Measurements from ENCODE around the gene GRAMD1A. TPM values are rescaled to one million over a fixed set of nuclear protein-coding genes. Genes with fewer than 3 reads are reported as not detected.

GRAMD1A gene
- total and polyA plus RNA-seq, 12 donors = 19.5 to 49.4 (median 31.8) TPM

- Histone ChIP-seq H3K9me3 (peaks cover 0 to under 1% (median 0%) of the 10 kb centered on the region in 11 donors), H3K27me3 (no peaks in the 10 kb centered on the region), H3K4me1 (no peaks in the 10 kb centered on the region), H3K4me3 (no peak overlapping the region), H3K27ac (no peak overlapping the region), H3K36me3 (no peaks in the 10 kb centered on the region)
- 77 to 83% methylated on average over 6 of the region's 6 CpGs for WGBS, 2 donors
- TF ChIP-seq CTCF (IDR thresholded peaks at IDR 0.05) = no peak
- intact Hi-C loops (cut with DNase I) = no loop called here
- ATAC-seq (no peak), DNase-seq (no peak)
Measured at GRCh38 chr19:35076026-35076370, 75.9 kb downstream of the GRAMD1A start.

Other genes starting within 250 kb of the GRAMD1A start
- 1 to 10 TPM; 2.6 to 5.0 (median 3.5) TPM for gene ZNF599, start 227.1 kb upstream of the GRAMD1A start, total RNA-seq
- 1 to 10 TPM; 3.0 to 4.3 TPM for gene ZNF599, start 227.1 kb upstream of the GRAMD1A start, polyA plus RNA-seq
- 1 to 10 TPM; 1.6 to 4.5 (median 2.6) TPM for gene ZNF30, start 73.4 kb upstream of the GRAMD1A start, total RNA-seq
- gene ZNF30, start 73.4 kb upstream of the GRAMD1A start, polyA plus RNA-seq = 1 to 10 TPM; 1.4 to 4.1 TPM
- 1 to 10 TPM; 2.0 to 5.9 (median 4.0) TPM for gene ZNF792, start 36.1 kb upstream of the GRAMD1A start, total RNA-seq
- gene ZNF792, start 36.1 kb upstream of the GRAMD1A start, polyA plus RNA-seq = 1 to 10 TPM; 1.6 to 1.7 TPM
- 10 to 100 TPM; 33.1 to 70.5 (median 41.5) TPM for gene SCN1B, start 30.1 kb downstream of the GRAMD1A start, total RNA-seq
- gene SCN1B, start 30.1 kb downstream of the GRAMD1A start, polyA plus RNA-seq = 10 to 100 TPM; 24.5 to 60.5 TPM
- 10 to 100 TPM in 1 of 10 donors, 1 to 10 TPM in 9; 2.8 to 13.1 (median 4.8) TPM for gene HPN, start 41.4 kb downstream of the GRAMD1A start, total RNA-seq
- 1 to 10 TPM; 1.4 to 3.5 TPM for gene HPN, start 41.4 kb downstream of the GRAMD1A start, polyA plus RNA-seq
- 1 to 10 TPM in 3 of 10 donors, under 1 TPM in 4, not detected in 3; 0.51 to 2.1 (median 0.74) TPM for gene FXYD3, start 115.5 kb downstream of the GRAMD1A start, total RNA-seq
- gene FXYD3, start 115.5 kb downstream of the GRAMD1A start, polyA plus RNA-seq = 1 to 10 TPM in 1 of 2 donors, under 1 TPM in 1; 0.78 to 2.7 TPM
- 10 to 100 TPM in 2 of 10 donors, 1 to 10 TPM in 8; 4.3 to 12.5 (median 7.5) TPM for gene LGI4, start 134.7 kb downstream of the GRAMD1A start, total RNA-seq
- 10 to 100 TPM in 1 of 2 donors, 1 to 10 TPM in 1; 8.9 to 30.0 TPM for gene LGI4, start 134.7 kb downstream of the GRAMD1A start, polyA plus RNA-seq
- gene FXYD1, start 138.5 kb downstream of the GRAMD1A start, total RNA-seq = 100 to 1,000 TPM; 451 to 819 (median 578) TPM
- 100 to 1,000 TPM; 251 to 605 TPM for gene FXYD1, start 138.5 kb downstream of the GRAMD1A start, polyA plus RNA-seq
- under 1 TPM in 3 of 10 donors, not detected in 7; 0.28 to 0.37 (median 0.30) TPM for gene FXYD7, start 142.9 kb downstream of the GRAMD1A start, total RNA-seq
- gene FXYD7, start 142.9 kb downstream of the GRAMD1A start, polyA plus RNA-seq = under 1 TPM in 1 of 2 donors, not detected in 1; 0.10 TPM
- 10 to 100 TPM; 13.9 to 36.6 (median 18.1) TPM for gene FXYD5, start 154.4 kb downstream of the GRAMD1A start, total RNA-seq
- 10 to 100 TPM; 48.3 to 67.4 TPM for gene FXYD5, start 154.4 kb downstream of the GRAMD1A start, polyA plus RNA-seq
- gene FAM187B, start 228.4 kb downstream of the GRAMD1A start, total RNA-seq = under 1 TPM in 1 of 10 donors, not detected in 9; 0.48 TPM
- not detected for gene FAM187B, start 228.4 kb downstream of the GRAMD1A start, polyA plus RNA-seq
- 1 to 10 TPM; 3.2 to 8.7 (median 5.2) TPM for gene LSR, start 248.7 kb downstream of the GRAMD1A start, total RNA-seq
- gene LSR, start 248.7 kb downstream of the GRAMD1A start, polyA plus RNA-seq = 10 to 100 TPM; 10.2 to 10.4 TPM

Measured in heart right ventricle (tissue), 16 donors.